Measurements from ENCODE around the gene PPFIBP1. TPM values are rescaled to one million over a fixed set of nuclear protein-coding genes. Genes with fewer than 3 reads are reported as not detected.
"Not testable (repeated sequence)": the region's sequence is repeated elsewhere in the genome, so short reads cannot be mapped to it uniquely, and the experiment has no call there.

PPFIBP1 gene
- total RNA-seq, 1 donor from 2014 or later, result 330 TPM

DNA sequence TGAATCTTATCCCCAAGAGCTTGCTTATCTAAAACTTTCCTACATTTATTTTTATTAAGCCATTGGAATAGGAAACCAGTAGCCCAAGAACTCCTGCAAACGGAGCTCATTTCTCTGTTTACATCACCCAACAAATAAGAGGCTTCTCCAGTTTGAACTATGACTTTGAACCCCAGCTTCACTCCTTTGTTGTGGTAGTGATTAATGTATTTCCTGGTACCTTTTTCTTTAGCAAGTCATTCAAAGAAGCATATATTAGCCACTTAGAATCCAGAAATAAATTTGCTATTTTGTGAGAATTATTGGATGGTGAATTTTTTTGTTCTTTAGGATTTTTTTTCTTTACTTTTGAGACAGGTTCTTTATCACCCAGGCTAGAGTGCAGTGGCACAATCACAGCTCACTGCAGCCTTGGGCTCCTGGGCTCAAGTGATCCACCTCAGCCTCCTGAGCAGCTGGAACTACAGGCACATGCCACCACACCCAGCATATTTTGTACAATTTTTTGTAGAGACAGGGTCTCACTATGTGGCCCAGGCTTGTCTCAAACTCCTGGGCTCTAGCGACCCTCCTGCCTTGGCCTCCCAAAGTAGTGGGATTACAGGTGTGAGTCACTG is 104.0 kb downstream of the PPFIBP1 start:
- not testable (repeated sequence) for ATAC-seq; DNase-seq (ENCODE audit: missing footprints)
- intact Hi-C loops (cut with DNase I), result loop anchor here (5.0 kb wide), 1 partner anchor 36 kb away; no protein-coding TSS in a partner anchor

DNA sequence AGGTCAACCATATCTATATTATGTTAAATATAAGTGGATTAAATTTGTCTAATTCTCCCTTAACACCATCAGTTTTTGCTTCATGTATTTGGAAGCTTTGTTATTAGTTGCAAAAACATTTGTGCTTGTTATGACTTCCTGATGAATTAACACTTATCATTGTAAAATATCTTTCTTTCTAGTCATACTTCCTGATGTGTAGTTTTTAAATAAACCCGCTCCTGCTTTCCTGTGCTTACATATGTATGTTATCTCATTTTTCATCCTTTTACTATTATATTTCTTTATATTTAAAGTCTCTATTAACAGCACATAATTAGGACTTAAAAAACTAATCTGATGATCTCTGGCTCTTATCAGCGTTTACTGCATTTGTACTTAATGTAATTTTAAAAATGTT is 106.2 kb downstream of the PPFIBP1 start:
- DNase-seq (ENCODE audit: missing footprints); ATAC-seq: not testable (repeated sequence)
- intact Hi-C loops (cut with DNase I), result loop anchor here (5.0 kb wide), 1 partner anchor 108 kb away; the partner anchor contains the start of gene PPFIBP1

DNA sequence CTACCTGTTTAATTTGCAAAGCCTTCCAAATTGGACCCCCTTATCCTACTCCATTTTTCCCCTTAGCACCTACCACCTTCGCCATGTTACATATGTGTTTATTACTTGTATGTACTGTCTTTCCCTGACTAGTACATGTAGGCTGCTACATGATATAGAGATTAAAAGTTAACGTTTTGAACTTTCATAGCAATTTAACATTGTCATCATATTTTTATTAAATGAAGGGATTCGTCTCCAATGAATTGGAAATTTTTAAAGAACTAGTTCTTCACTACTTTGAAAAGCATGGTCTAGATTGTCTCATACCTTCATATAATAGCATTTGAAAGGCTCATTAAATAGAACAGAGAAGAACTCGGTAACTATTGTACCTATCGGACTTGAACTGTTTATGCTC is 107.4 kb downstream of the PPFIBP1 start:
- DNase-seq (ENCODE audit: missing footprints), result no peak
- peak; percentile 11 for ATAC-seq
- intact Hi-C loops (cut with DNase I), result loop anchor here (5.0 kb wide), 1 partner anchor 109 kb away; the partner anchor contains the start of gene PPFIBP1

DNA sequence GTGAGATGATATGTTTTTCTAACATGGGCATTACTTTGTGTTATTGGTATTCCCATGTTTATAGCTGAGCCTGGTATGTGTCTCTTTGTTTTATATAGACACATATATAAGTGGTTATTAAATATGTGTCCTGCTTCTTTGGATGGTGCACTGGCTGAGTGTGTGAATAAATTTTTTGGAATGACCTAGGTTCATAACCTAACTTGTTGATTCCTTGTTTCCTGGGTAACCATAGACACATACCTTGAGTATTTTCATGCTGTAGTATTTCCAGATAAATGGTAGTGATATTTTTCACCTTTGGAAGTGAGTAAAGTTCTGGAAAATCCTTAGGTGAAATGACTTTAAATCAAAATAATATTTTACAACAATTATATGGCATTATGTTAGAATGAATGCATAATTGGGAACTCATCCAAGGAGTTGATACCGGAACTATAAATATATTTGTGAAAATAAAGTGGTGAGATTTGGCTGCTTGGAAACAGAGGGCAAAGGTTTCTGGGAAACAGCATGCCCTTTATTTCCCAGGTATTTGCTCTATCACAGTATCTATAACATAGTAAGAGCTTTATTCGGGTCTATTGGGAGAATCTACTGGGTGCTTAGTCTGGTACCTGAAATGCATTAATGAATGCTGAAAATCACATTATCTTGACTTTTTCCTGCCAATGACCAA is 107.9 kb downstream of the PPFIBP1 start:
- DNase-seq (ENCODE audit: missing footprints) (no peak), ATAC-seq (peak; percentile 32)
- intact Hi-C loops (cut with DNase I), result loop anchor here (5.0 kb wide), 1 partner anchor 110 kb away; the partner anchor contains the start of gene PPFIBP1

DNA sequence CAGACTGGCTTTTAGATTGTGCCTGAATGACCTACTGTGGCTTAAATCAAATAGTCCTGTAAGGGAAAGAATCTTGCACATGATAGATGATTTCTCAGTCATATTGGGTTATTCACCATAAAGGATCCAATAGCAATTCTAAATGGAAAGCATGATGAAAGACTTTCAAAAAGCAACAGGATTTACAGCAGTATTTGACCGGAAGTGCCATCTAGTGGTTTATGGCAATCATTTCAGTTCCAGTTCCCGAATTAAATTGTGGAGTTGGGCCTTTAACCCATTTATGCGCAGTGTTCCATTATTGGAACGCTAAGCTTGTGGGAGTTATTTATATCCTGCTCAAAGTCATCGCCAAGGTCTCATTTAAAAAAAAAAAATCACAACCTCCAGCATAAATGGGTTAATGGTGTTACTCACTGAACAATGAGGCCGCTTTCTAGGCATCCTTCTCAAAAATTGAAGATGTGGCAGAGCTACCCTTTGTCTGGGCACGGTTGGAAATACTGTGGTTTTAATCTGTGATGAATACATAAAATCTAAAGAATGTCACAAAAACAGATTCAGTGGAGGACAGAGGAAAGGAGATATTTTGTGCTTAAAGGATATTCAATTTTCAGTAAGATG is 111.5 kb downstream of the PPFIBP1 start:
- intact Hi-C loops (cut with DNase I), result no loop called here
- DNase-seq (ENCODE audit: missing footprints) (no peak), ATAC-seq (no peak)

DNA sequence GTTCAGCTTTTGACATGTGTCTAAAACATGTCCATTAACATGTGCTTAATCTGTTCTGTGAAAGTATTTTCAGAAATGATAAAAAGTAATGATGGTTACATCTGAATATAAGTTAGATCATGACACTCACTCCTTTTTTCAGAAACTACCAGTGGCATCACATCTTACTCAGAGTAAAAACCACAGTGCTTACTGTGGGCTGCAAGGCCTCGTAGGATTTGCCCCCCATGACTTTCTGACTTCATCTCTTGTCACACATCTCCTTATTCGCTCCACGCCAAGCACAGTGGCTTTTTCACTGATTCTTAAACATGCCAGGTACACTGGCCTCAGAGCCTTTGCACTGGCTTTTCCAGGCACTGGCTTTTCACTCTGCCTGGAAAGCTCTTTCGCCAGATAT is 112.6 kb downstream of the PPFIBP1 start:
- ATAC-seq; intact Hi-C loops (cut with DNase I); DNase-seq (ENCODE audit: missing footprints): not testable (repeated sequence)

DNA sequence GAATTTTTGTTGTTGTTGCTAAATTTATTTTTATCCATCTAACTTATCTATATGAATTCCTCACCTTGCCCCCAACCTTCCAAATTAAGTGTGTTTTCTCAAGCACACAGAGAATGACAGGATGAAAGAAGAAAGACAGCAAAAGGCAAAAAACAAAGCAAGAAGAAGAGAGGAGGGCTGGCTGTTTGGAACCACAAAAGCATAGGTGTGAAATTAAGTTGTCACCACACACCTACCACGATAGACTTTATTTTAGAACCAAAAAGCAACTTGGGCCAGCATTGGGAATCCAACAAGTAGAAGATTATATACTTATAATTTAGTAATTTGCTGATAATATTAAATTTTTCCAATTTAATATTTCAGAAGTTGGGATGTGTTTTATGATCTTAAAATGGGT is 113.5 kb downstream of the PPFIBP1 start:
- ATAC-seq, result no peak
- intact Hi-C loops (cut with DNase I), result no loop called here
- no peak for DNase-seq (ENCODE audit: missing footprints)

DNA sequence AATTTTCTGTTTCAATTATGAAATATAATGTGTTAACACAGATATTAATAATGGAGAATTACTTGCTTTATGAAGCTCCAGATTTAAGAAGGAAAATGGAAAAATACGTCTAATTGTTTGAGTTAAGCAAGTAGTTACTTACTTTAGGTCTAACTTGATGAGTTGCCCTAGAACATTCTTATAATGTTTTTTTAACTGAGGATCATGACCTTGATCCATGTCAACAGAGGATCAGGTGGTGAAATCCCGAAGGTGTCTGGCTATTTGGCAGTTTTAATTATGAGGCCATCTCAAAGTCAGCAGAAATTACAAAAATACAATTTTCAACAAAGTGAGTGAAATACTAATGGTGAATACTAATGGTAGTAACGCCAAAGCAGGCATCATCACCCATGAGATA is 115.3 kb downstream of the PPFIBP1 start:
- ATAC-seq (no peak), DNase-seq (ENCODE audit: missing footprints) (no peak)
- intact Hi-C loops (cut with DNase I), result no loop called here

DNA sequence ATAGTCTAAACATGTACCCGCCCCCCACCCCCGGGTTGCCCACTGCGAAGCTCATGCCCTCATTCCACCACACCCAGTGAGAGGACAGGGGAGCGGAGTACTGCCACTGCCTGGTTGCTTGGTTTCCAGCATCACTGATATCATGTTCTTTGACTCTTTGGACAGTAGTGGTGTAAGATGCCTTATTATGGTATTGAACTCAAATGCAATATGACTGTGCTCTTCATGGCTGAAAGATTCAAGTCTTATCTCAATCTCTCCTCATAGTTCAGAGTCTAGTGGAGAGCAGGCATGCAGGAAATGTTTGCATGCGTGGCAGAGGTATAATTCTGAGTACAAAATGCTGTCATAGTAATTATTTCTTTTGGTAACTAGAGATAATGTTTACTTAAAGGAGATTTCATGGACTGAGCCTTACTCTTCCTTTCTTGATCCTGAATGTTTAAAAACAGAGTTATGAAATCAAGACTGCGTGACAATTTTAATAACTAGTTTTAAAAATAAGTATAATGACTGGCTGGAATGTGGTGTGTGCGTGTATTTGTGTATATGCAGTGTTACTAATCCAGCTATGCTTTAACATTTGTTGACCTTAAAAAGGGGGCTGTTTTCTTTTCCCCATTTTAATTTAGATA is 116.7 kb downstream of the PPFIBP1 start:
- DNase-seq (ENCODE audit: missing footprints); intact Hi-C loops (cut with DNase I): not testable (repeated sequence)
- peak; percentile 62 for ATAC-seq

DNA sequence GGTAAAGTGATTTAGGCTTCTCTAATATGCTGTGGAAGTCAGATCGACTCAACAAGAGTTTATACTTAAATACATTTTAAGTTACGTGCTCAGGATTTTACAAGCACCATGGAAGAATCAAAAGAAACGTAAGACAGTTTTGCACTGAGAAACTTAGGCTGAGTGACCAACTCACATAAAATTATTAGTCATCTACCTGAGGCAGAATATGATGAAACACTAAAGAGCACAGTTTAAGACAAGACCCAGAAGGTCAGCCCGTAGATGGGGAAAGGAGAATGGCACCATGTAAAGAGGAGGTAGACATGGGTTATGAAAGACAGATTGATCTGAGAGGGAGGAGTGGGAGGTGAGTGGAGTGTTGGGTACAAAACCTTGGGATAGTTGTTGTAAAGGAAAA is 118.4 kb downstream of the PPFIBP1 start:
- intact Hi-C loops (cut with DNase I); ATAC-seq; DNase-seq (ENCODE audit: missing footprints): not testable (repeated sequence)

DNA sequence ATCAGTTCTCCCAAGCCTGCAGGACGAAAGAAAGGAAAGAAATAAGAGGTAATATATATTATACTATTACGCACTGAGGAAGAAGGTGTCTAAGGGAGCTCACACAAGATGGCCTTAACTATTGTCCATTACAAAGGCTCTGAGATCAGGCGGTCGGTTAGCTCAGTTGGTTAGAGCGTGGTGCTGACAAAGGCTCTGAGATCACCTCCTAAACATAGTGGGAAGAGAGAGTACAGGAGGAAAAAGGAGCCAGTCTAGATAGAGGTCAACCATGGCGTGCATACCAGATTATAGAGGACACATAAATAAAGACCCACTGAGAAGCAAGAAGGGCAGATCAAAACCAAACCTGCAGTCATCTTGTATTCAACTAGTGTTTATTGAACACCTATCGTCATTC is 118.9 kb downstream of the PPFIBP1 start:
- ATAC-seq; DNase-seq (ENCODE audit: missing footprints); intact Hi-C loops (cut with DNase I): not testable (repeated sequence)

DNA sequence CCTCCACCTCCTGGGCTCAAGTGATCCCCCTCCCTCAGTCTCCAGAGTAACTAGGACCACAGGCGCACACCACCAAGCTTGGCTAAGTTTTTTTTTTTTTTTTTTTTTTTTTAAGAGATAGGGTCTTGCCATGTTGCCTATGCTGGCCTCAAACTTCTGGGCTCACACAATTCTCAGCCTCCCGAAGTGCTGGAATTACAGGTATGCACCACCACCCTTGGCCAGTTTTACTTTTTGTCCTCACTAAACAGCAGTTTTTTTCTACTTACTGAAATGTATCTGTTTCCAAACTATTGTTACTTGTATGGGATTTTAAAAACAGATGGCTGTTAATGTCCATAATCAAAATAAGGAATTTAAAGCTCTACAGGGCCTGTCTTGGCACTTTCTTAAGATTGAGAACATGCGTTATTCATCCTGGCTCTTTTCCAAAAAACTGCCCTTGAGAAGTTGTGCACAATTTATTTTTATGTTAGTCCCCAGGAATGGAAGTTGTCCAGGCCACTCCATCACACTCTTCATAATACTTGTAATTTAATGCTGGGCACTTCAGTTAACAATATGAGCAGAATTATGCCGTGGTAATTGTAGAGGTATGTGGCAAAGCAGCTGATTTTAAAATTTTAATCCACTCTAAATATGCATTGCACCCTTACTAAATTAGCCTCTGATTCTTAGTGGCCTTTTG is 120.3 kb downstream of the PPFIBP1 start:
- ATAC-seq, result no peak
- DNase-seq (ENCODE audit: missing footprints), result no peak
- intact Hi-C loops (cut with DNase I), result no loop called here

DNA sequence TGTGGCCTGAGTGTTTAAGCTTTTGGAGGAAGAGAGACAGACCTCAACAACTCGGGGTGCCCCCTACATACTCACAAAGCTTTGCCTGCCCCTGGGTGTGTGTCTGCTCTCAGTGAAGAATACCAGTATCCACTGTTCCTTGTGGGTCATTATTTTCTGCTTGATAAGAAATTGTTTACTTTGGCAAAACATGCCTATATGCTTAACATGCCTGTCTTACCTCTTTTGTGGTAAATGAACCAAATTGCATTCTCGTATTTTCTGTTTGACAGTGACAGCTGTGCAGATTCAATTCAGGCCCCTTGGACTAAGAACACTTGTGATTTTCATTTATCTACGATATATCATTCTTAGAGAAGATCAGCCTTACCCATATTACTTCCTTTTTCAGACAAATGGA is 121.7 kb downstream of the PPFIBP1 start:
- DNase-seq (ENCODE audit: missing footprints) (no peak), ATAC-seq (no peak)
- intact Hi-C loops (cut with DNase I), result no loop called here

DNA sequence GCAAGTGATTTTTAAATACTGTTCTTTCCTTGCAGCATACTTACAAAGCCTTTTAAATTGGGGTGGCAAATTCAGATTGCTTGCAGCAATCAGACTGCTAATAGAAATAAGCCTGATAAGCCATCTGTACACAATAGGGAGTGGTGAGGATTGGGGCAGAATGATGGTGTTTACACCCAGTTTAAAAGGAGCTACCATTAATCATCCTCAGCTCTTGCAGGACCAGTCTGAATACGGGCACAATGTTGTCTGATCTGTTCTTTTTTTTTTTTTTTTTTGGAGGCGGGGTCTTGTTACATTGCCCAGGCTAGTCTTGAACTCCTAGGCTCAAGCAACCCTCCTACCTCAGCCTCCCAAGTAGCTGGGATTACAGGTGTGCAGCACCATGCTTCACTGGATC is 122.1 kb downstream of the PPFIBP1 start:
- no peak for ATAC-seq
- intact Hi-C loops (cut with DNase I), result no loop called here
- DNase-seq (ENCODE audit: missing footprints), result no peak

DNA sequence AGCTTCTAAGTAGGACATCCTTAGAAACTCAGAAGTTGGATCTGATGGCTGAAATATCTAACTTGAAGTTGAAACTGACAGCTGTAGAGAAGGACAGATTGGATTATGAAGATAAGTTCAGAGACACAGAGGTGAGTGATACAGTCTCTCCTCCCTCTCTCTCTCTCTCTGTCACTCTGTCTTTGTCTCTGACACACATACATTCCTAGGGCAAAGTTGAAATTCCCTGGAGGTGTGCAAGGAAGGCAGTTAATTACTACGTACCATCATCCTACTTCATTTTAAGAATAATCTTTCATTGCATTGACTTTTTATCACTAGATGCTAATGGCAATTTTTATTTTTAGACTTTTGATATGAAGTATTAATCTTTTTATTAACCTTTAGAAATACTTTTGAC is 126.0 kb downstream of the PPFIBP1 start:
- intact Hi-C loops (cut with DNase I), result loop anchor here (2.0 kb wide), 1 partner anchor 225 kb away; no protein-coding TSS in a partner anchor
- no peak for DNase-seq (ENCODE audit: missing footprints)
- no peak for ATAC-seq

DNA sequence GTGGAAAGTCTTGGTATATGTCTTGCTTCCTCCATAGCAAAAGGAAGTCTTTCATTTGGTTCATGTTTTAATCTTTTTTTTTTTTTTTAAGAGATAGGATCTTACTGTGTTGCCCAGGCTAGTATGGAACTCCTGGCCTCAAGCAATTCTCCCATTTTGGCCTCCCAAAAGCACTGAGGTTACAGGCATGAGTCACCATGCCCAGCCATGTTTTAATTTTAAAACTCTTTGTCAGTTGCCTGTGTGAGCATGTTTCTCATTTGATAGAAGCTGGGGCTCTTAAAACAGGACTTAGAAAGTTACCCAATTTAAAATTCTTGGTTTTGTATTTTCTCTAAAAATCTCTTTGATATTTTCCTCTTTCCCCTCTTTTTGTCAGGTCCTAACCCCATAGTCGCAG is 127.2 kb downstream of the PPFIBP1 start:
- intact Hi-C loops (cut with DNase I), result loop anchor here (2.0 kb wide), 1 partner anchor 226 kb away; no protein-coding TSS in a partner anchor
- ATAC-seq (no peak), DNase-seq (ENCODE audit: missing footprints) (no peak)

DNA sequence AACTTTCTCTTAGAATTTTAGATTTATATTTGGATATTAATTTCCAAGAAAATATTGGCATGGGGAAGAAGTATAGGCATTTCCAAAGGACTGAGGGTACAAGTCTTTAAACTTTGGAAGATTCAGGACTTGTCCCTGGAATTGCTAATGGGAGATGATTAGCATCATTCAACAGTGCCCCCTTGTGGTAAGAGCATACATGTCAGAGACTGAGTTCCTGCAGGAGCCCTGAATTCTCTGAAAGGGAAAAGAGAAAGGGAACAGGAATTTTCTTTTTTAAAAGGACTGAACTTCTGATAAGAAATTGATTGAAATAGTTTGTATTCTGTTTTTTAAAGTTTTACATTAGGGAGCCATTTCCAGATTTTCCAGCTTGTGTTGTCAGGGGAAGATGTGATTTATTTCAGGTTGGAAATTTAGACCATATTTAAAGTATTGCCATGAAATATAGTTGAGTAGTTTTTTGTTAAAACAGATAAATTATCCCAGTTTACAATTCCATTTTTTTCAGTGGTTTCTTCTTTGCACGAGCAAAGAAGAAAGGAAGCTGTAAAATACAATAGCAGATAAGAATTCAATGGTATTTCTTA is 128.3 kb downstream of the PPFIBP1 start:
- DNase-seq (ENCODE audit: missing footprints) (no peak), ATAC-seq (peak; percentile 80)
- intact Hi-C loops (cut with DNase I), result loop anchor here (2.0 kb wide), 2 partner anchors 127 to 321 kb away; partner anchors contain the start of gene PPFIBP1

DNA sequence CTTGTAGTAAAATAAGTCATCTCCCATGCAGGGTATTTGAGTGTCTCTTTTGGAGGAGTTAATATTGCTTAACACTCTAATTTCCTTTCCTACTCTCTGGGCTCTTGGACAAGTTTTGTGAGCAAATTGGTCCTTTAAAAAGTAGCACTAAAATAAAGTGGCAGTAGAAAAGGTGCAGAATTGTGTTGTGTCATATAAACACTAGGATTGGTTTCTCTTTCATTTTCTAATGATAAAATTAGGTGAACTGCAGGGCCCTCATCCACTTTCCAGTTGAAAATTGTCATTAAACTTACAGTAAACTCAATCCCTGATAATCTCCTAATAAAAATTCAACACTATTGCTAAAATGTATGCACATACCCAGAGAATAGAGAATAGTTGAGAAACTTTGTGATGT is 129.7 kb downstream of the PPFIBP1 start:
- DNase-seq (ENCODE audit: missing footprints), result no peak
- intact Hi-C loops (cut with DNase I), result loop anchor here (2.0 kb wide), 2 partner anchors 129 to 323 kb away; partner anchors contain the start of gene PPFIBP1
- no peak for ATAC-seq
